Mesenchymal stem cell (in vitro differentiated cells and primary cell): ENCODE data around the gene NXPE1. TPM values are rescaled to one million over a fixed set of nuclear protein-coding genes. Genes with fewer than 3 reads are reported as not detected.
"Not testable (repeated sequence)": the region's sequence is repeated elsewhere in the genome, so short reads cannot be mapped to it uniquely, and the experiment has no call there.

Experiments
- DNase-seq: peaks from one replicate; pipeline ENCODE4 v3.0.0-alpha.2; 2013
- H2AFZ ChIP-seq: one replicate; pipeline ENCODE4 v1.6.1; 2013; ENCODE audit warnings: low read depth, mild to moderate bottlenecking, control low read depth, inconsistent platforms, low read length, moderate library complexity
- H2AK5ac ChIP-seq: 2 replicates; pipeline ENCODE4 v1.6.1; 2013; ENCODE audit warnings: low read length, moderate library complexity, mild to moderate bottlenecking, inconsistent platforms; ENCODE audit not compliant: severe bottlenecking
- H2BK120ac ChIP-seq: one replicate; pipeline ENCODE4 v1.6.1; 2013; ENCODE audit warnings: low read depth, mild to moderate bottlenecking, inconsistent platforms, low read length, moderate library complexity
- H2BK12ac ChIP-seq, 2 experiments: one replicate each; pipeline ENCODE4 v1.6.1; 2013; ENCODE audit warnings: inconsistent platforms in 2 of 2, low read length in 2 of 2, mild to moderate bottlenecking in 2 of 2, moderate library complexity in 2 of 2, control low read depth in 1 of 2
- H2BK15ac ChIP-seq: one replicate; pipeline ENCODE4 v1.6.1; 2013; ENCODE audit warnings: mild to moderate bottlenecking, low read depth, inconsistent platforms; ENCODE audit not compliant: poor library complexity, severe bottlenecking
- H2BK5ac ChIP-seq: 2 replicates; pipeline ENCODE4 v1.6.1; 2013; ENCODE audit warnings: low read depth, mild to moderate bottlenecking, low read length, control low read depth, inconsistent platforms; ENCODE audit not compliant: poor library complexity, severe bottlenecking
- H3K14ac ChIP-seq, 2 experiments: one replicate each; pipeline ENCODE4 v1.6.1; 2013; ENCODE audit warnings: inconsistent platforms in 2 of 2, low read length in 2 of 2, control low read depth in 1 of 2, mild to moderate bottlenecking in 1 of 2, moderate library complexity in 1 of 2
- H3K18ac ChIP-seq, 2 experiments: one replicate each; pipeline ENCODE4 v1.6.1; 2013; ENCODE audit warnings: inconsistent platforms in 2 of 2, low read length in 2 of 2, control low read depth in 1 of 2, low read depth in 1 of 2, mild to moderate bottlenecking in 1 of 2
- H3K23ac ChIP-seq, 2 experiments: one replicate each; pipeline ENCODE4 v1.6.1; 2013; ENCODE audit warnings: inconsistent platforms in 2 of 2, low read length in 2 of 2, mild to moderate bottlenecking in 2 of 2, moderate library complexity in 2 of 2, control low read depth in 1 of 2
- H3K27ac ChIP-seq: 2 replicates; pipeline ENCODE4 v1.5.1; 2013; ENCODE audit warnings: mild to moderate bottlenecking, moderate library complexity, low read length, control low read depth, inconsistent platforms; ENCODE audit not compliant: poor library complexity, severe bottlenecking
- H3K27me3 ChIP-seq, 2 experiments: 2 replicates each; pipeline versions ENCODE4 v1.6.1 to v1.7.0; 2013; ENCODE audit warnings: low read length in 2 of 2, mild to moderate bottlenecking in 2 of 2, moderate library complexity in 2 of 2, control low read depth in 1 of 2, inconsistent platforms in 1 of 2; ENCODE audit not compliant: control insufficient read depth in 1 of 2, insufficient read depth in 1 of 2
- H3K36me3 ChIP-seq, 2 experiments: 2 replicates each; pipeline versions ENCODE4 v1.6.1 to v1.7.0; 2013; ENCODE audit warnings: low read length in 2 of 2, control low read depth in 1 of 2, inconsistent platforms in 1 of 2, low read depth in 1 of 2, mild to moderate bottlenecking in 1 of 2; ENCODE audit not compliant: insufficient read depth in 2 of 2, control insufficient read depth in 1 of 2
- H3K4ac ChIP-seq, 2 experiments: one replicate each; pipeline ENCODE4 v1.6.1; 2013; ENCODE audit warnings: inconsistent platforms in 2 of 2, low read length in 2 of 2, mild to moderate bottlenecking in 2 of 2, moderate library complexity in 2 of 2, control low read depth in 1 of 2, low read depth in 1 of 2
- H3K4me1 ChIP-seq: 2 replicates; pipeline ENCODE4 v1.6.1; 2013; ENCODE audit warnings: low read depth, low read length, control low read depth; ENCODE audit not compliant: control insufficient read depth, insufficient read depth
- H3K4me2 ChIP-seq: 2 replicates; pipeline ENCODE4 v1.6.1; 2013; ENCODE audit warnings: low read length, mild to moderate bottlenecking, inconsistent platforms; ENCODE audit not compliant: poor library complexity, severe bottlenecking
- H3K4me3 ChIP-seq, 2 experiments: 2 replicates each; pipeline versions ENCODE4 v1.5.1 to v1.7.0; 2013; ENCODE audit warnings: low read length in 2 of 2, mild to moderate bottlenecking in 2 of 2, control low read depth in 1 of 2, low read depth in 1 of 2; ENCODE audit not compliant: insufficient read depth in 1 of 2
- H3K79me1 ChIP-seq: replicated peaks from 2 replicates; pipeline ENCODE4 v1.6.1; 2013; ENCODE audit warnings: mild to moderate bottlenecking, control low read depth, low read length, inconsistent platforms; ENCODE audit not compliant: poor library complexity, severe bottlenecking
- H3K9ac ChIP-seq: 2 replicates; pipeline ENCODE4 v1.7.0; 2013; ENCODE audit warnings: mild to moderate bottlenecking, low read length, moderate library complexity
- H3K9me3 ChIP-seq: 2 replicates; pipeline ENCODE4 v1.7.0; 2013; ENCODE audit warnings: mild to moderate bottlenecking, low read length; ENCODE audit not compliant: control insufficient read depth
- H4K8ac ChIP-seq: one replicate; pipeline ENCODE4 v1.6.1; 2013; ENCODE audit warnings: inconsistent platforms, mild to moderate bottlenecking, low read length, moderate library complexity
- H4K91ac ChIP-seq: one replicate; pipeline ENCODE4 v1.6.1; 2013; ENCODE audit warnings: mild to moderate bottlenecking, low read length, inconsistent platforms
- WGBS: methylation state at CpG from one replicate; pipeline ENCODE4 v1.1.7; 2013; ENCODE audit warnings: mixed read lengths; 5-methylcytosine and 5-hydroxymethylcytosine counted together
- polyA plus RNA-seq, 2 experiments: library from polyadenylated mRNA; stranded (reverse); fragments of 200-250 nt; gene quantifications; one replicate each; pipeline ENCODE4 v1.2.3, GENCODE V29; 2013

The NXPE1 gene
- polyA plus RNA-seq (2013, experiment 1 of 2) = not detected
- polyA plus RNA-seq (2013, experiment 2 of 2) = not detected

GRCh38 chr11:114559425-114560310 lies at the start of gene NXPE1:
TSS of gene NXPE1 (minus strand) at chr11:114559881. CDS start at chr11:114551201, 8,680 bp downstream.
- no peak within 1 kb of the TSS for H3K4me3 ChIP-seq
- WGBS = 56% methylated on average over 3 of the region's 4 CpGs
- no peaks in the 10 kb centered on the region for H3K27me3 ChIP-seq

GRCh38 chr11:114609429-114609828 lies 49.7 kb upstream of the NXPE1 start:
- no peaks in the 10 kb centered on the region for H3K27me3 ChIP-seq
- no peak overlapping the region for H2BK5ac ChIP-seq
- no peak for DNase-seq
- H2AK5ac ChIP-seq = no peak overlapping the region
- H3K23ac ChIP-seq = no peak overlapping the region
- H2AFZ ChIP-seq = no peak overlapping the region
- H2BK12ac ChIP-seq = no peak overlapping the region
- no peaks in the 10 kb centered on the region for H3K79me1 ChIP-seq
- no peak overlapping the region for H3K4ac ChIP-seq
- no peak overlapping the region for H3K4me3 ChIP-seq
- 93% methylated on average over 9 of the region's 9 CpGs for WGBS
- no peaks in the 10 kb centered on the region for H3K9me3 ChIP-seq
- no peaks in the 10 kb centered on the region for H3K36me3 ChIP-seq
- no peak overlapping the region for H3K9ac ChIP-seq
- H4K91ac ChIP-seq = no peak overlapping the region
- H2BK120ac ChIP-seq = no peak overlapping the region
- H2BK15ac ChIP-seq = no peak overlapping the region
- no peak overlapping the region for H3K18ac ChIP-seq
- no peak overlapping the region for H3K27ac ChIP-seq
- H4K8ac ChIP-seq = no peak overlapping the region
- no peaks in the 10 kb centered on the region for H3K4me1 ChIP-seq
- H3K4me2 ChIP-seq = no peak overlapping the region
- no peak overlapping the region for H3K14ac ChIP-seq

More at GRCh38 chr11:114559425-114560310, at the start of gene NXPE1:
- H3K23ac ChIP-seq = no peak within 1 kb of the TSS
- no peak within 1 kb of the TSS for H3K27ac ChIP-seq
- H2AFZ ChIP-seq = no peak within 1 kb of the TSS
- no peaks in the 10 kb centered on the region for H3K9me3 ChIP-seq
- no peak for DNase-seq
- H2AK5ac ChIP-seq = no peak within 1 kb of the TSS
- H4K8ac ChIP-seq = no peak within 1 kb of the TSS
- no peak within 1 kb of the TSS for H3K4me2 ChIP-seq
- no peak within 1 kb of the TSS for H2BK5ac ChIP-seq
- H2BK120ac ChIP-seq = no peak within 1 kb of the TSS
- H3K36me3 ChIP-seq = no peaks in the 10 kb centered on the region
- no peak within 1 kb of the TSS for H3K18ac ChIP-seq
- H3K4ac ChIP-seq = no peak within 1 kb of the TSS
- H2BK15ac ChIP-seq = no peak within 1 kb of the TSS
- no peak within 1 kb of the TSS for H3K9ac ChIP-seq
- no peaks in the 10 kb centered on the region for H3K79me1 ChIP-seq
- H3K14ac ChIP-seq = no peak within 1 kb of the TSS
- H4K91ac ChIP-seq = no peak within 1 kb of the TSS
- H2BK12ac ChIP-seq = peak within 1 kb of the TSS in 1 of 2 experiments; percentile 23
- H3K4me1 ChIP-seq = no peaks in the 10 kb centered on the region

GRCh38 chr11:114608605-114609004 lies 48.9 kb upstream of the NXPE1 start:
- H2BK15ac ChIP-seq, H3K27me3 ChIP-seq, H3K4me2 ChIP-seq, H3K4me1 ChIP-seq, H2AK5ac ChIP-seq, H4K8ac ChIP-seq, H3K23ac ChIP-seq, H3K14ac ChIP-seq, H2BK12ac ChIP-seq, H2AFZ ChIP-seq, H2BK5ac ChIP-seq, DNase-seq, H3K9me3 ChIP-seq, H4K91ac ChIP-seq, H2BK120ac ChIP-seq, H3K9ac ChIP-seq, H3K27ac ChIP-seq, H3K4me3 ChIP-seq, H3K18ac ChIP-seq, H3K4ac ChIP-seq, H3K36me3 ChIP-seq, H3K79me1 ChIP-seq: not testable (repeated sequence)
- WGBS = 81% methylated on average over 9 of the region's 9 CpGs

GRCh38 chr11:114607753-114608459 lies 48.2 kb upstream of the NXPE1 start:
- no peak overlapping the region for H3K4ac ChIP-seq
- no peak overlapping the region for H2AK5ac ChIP-seq
- H2AFZ ChIP-seq = no peak overlapping the region
- no peak overlapping the region for H3K18ac ChIP-seq
- H3K4me2 ChIP-seq = no peak overlapping the region
- WGBS = 90% methylated on average over 11 of the region's 11 CpGs
- H3K27me3 ChIP-seq = no peaks in the 10 kb centered on the region
- no peak overlapping the region for H2BK12ac ChIP-seq
- no peak overlapping the region for H2BK5ac ChIP-seq
- no peak overlapping the region for H2BK120ac ChIP-seq
- H3K9me3 ChIP-seq = no peaks in the 10 kb centered on the region
- H4K91ac ChIP-seq = no peak overlapping the region
- H3K36me3 ChIP-seq = no peaks in the 10 kb centered on the region
- no peak overlapping the region for H4K8ac ChIP-seq
- H3K14ac ChIP-seq = no peak overlapping the region
- no peaks in the 10 kb centered on the region for H3K4me1 ChIP-seq
- no peak overlapping the region for H2BK15ac ChIP-seq
- no peak overlapping the region for H3K4me3 ChIP-seq
- no peaks in the 10 kb centered on the region for H3K79me1 ChIP-seq
- DNase-seq = no peak
- no peak overlapping the region for H3K27ac ChIP-seq
- H3K9ac ChIP-seq = no peak overlapping the region
- no peak overlapping the region for H3K23ac ChIP-seq
